ENCODE results near the gene ACSS1.
A peak's percentile ranks its signal among the peaks of the same experiment; 100 is the strongest.

ACSS1 gene

DNA sequence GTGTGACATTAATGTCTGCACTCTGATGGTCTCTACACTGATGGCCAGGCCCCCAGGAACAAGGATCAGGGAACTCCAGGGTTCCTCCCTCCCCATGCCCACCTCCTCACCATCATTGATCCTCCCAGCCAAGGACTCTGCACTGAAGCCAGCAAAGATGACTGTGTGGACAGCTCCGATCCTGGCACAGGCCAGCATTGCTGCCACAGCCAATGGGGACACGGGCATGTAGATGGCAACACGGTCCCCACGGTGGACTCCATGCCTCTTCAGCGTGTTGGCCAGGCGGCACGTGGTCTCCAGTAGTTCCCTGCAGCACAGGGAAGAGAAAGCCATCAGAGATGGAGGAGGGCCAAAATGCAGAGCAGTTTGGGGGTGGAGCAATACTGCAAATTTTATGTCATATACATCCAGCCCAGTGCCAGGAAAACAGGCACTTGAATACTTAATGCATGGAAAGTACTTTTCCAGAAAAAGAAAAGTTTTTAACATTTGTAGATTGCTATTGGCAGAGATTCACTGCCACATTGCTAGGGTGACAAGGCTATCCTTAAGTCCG is 27.2 kb downstream of the ACSS1 start:
- DNase-seq: peak; percentile 13

DNA sequence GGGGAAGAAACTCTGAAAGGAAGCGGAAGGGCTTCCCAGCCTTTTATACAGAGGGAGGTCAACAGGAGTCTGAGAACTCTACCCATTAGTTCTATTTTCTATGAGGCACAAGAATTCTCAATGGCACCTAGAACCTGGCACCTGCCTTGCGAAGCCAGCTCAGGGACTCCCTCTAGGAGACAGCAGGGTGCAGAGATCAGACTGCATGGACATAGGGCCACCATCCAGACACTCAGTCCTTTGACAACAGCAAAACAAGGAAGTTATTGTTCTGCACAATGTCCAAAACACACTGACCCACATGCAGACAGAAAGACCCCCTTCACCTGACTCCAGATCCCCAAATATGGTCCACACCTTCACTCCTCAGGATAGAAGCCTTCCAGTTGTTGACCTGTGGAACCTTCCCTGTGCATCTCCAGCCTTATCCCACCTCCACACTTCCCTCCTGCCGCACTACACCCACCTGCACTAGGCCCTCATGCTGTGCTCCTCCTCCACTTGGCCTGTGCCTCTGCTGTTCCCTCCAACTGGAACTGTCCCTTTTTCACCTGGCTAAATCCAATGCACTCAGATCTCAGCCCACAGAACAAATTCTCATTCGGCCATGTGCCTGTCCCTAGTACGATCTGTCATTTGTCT is 27.8 kb downstream of the ACSS1 start:
- DNase-seq: peak; percentile 3

DNA sequence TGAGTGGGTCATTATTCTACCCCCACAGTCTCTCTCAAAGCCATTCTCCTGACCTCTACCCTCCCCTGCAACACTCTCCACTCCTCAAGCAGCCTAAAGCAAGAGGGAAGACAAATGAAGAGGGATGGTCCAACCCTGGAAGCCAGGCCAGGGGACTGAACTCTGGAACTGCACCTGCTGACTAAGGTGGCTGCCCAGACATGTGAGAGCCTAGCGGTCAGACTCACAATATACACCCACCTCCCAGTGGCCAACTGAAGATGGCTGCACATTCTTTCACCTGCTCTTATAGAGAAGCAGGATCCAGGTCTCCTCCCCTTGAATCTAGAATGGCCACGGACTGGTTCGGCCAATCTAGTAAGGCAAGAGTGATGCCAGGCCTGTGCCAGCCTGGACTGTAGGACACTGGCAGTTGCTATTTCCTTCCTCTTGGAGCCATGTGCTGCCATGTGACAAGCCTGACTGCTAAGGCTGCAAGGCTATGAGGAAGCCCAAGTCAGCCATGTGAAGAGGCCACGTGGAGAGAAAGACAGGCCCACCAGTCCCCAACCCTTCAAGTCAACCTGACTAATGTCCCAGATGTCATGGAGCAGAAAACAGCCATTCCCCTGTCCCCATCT is 31.8 kb downstream of the ACSS1 start:
- peak; percentile 10 for DNase-seq

GRCh38 chr20:25025091-25025861 is 32.7 kb downstream of the ACSS1 start:
- DNase-seq: peak; percentile 4

GRCh38 chr20:25024171-25024570 is 33.8 kb downstream of the ACSS1 start:
- peak; percentile 17 for DNase-seq

- no peak for DNase-seq
Measured at GRCh38 chr20:25023356-25023755, 34.6 kb downstream of the ACSS1 start.

DNA sequence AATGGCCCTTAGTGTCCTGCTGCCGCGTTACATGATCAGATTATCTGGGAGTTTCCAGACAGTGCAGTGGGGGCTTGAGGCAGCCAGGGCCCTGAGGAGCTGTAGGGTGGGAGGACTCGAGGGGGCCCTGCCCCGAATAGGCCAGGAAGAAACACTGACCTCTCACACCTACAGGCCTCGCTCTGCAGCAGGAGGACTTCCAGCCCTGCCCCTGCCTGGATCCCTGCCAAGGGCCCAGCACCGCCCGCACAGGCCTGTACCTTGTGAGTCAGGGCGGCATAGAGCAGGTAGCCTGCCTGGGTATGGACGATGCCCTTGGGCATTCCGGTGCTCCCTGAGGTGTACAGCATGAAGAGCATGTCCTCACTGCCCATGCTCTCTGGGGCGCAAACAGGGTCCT is 35.3 kb downstream of the ACSS1 start:
- DNase-seq: peak; percentile 18

- DNase-seq: no peak
Measured at GRCh38 chr20:25021336-25021735, 36.6 kb downstream of the ACSS1 start.

GRCh38 chr20:25020901-25021301 is 37.0 kb downstream of the ACSS1 start:
- peak; percentile 15 for DNase-seq

DNA sequence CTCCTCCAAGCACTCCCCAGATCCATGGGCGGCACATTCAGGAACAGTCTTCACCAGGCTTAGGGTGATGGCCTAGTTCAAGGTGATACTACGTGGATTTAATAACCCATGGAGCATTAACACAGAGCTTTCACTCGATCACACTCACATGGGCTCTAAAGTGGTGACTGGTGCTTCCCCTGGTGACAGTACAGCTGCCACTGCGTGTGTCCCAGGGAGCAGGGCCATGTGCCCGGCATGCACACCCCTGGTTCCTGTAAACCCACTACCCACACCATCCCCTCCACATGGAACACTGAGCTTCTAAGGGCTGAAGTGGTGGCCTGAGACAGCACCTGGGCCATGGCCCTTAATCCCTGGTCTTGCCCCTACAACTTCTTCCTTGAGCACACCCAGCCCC is 37.6 kb downstream of the ACSS1 start:
- DNase-seq: peak; percentile 4

- peak; percentile 11 for DNase-seq
Measured at GRCh38 chr20:25019381-25020155, 38.4 kb downstream of the ACSS1 start.

DNA sequence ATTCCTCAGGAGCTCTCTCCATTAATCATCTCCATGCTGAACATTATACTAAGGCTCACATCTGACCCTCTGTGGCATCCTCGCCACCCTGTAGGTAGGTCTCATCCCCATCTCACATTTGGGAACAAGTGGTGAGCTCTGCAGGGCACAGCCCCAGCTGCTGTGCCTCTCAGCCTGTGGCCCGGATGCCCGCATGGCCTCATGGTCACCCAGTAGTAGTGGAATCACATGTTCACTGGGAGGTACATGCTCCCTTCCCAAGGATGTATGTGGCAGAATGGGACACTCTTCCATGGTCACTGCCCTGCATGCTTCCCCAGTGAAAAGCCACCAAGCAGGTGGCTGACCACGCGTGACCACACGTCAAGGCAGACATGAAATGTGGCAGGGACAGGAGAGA is 39.1 kb downstream of the ACSS1 start:
- DNase-seq: peak; percentile 18

DNA sequence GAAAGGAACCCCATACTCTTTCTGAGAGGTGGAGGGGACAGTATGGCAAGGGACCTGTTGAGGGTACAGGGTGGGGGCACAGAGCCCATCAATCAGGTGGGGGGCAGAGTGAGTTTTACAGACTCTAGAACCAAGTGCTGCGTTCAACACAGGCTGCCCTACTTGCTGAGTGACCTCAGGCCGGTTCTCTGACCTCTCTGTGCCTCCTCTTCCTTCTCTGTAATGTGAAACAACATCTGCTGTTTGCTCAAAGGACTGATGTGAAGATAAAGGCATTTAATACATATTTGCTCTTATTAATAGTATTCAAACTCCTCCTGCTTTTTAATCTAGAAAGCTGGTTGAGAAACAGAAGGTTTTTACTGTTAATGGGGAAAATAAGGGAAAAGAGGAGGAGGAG is 39.5 kb downstream of the ACSS1 start:
- no peak for DNase-seq

DNA sequence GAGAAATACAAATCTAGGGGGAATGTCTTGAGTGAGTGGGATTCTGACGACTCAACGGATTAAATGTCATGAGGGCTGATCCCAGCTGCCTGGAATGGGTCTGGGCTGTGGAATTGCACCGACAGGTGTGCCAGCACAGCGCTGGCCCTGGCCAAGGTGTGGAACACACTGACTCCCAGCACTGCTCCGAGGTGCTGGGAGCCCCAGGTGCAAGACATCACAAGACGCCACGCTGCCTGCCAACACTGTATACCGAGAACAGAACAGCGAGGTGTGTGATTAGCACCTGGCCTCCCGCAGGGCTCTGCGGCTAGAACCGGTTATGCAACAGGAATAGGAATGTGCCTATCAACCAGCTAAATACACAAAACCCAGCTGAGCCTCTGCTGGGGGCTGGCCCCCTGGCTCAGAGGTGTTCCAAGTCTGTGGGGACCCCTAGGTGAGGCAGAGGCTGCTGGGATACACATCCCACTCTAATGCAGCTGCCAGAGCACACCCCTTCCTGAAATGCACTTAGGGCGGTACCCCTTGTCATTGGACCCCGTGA is 40.6 kb downstream of the ACSS1 start:
- DNase-seq: peak; percentile 19

GRCh38 chr20:25016471-25016870 is 41.5 kb downstream of the ACSS1 start:
- peak; percentile 21 for DNase-seq

GRCh38 chr20:25015986-25016385 is 42.0 kb downstream of the ACSS1 start:
- peak; percentile 25 for DNase-seq

- peak; percentile 12 for DNase-seq
Measured at GRCh38 chr20:25014816-25015215, 43.1 kb downstream of the ACSS1 start.

GRCh38 chr20:25013478-25014380 is 44.2 kb downstream of the ACSS1 start:
- DNase-seq: peak; percentile 19

DNA sequence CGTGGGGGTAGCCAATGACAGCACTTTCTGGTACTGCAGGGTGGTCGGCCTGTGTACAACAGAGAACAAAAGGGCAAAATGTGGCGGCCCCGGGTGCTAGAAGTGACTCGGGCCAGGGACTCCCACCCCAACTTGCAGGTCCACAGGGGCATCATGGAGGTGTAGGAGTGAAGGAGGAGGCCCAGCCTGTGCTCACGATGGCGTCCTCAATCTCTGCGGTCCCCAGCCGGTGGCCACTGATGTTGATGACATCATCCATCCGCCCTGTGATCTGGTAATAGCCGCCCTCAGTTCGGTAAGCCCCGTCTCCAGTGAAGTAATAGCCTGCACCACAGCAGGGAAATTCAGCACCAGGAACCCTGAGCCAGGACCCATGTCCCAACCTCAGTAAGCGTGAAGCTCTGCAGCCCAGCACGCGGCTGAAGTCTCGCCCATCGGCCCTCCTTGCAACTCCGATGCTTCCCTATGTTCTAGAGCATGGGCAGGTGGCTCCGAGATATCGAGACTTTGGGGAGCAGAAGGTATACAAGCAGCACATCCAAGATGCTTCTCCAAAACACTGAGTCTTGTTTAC is 45.2 kb downstream of the ACSS1 start:
- DNase-seq: peak; percentile 17

DNA sequence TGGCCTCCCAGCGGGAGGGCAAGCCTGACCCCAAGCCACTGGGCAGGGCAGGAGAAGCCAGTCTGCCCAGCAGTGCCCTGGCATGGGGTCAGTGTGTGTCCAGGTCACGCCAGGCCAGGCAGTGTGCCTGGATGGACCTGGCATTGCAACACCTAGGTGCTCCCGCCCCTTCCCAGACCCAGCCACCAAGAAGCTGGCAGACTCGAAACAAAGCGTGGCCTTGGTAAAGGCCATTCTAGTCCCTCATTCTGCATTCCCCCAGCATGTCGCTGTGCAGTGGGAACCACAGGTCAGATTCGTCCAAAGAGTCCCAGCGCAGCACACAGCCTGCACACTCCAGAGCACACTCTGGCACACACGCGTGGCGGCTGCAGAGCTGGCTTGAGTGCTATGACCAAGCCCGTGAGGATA is 46.1 kb downstream of the ACSS1 start:
- DNase-seq: peak; percentile 6

DNA sequence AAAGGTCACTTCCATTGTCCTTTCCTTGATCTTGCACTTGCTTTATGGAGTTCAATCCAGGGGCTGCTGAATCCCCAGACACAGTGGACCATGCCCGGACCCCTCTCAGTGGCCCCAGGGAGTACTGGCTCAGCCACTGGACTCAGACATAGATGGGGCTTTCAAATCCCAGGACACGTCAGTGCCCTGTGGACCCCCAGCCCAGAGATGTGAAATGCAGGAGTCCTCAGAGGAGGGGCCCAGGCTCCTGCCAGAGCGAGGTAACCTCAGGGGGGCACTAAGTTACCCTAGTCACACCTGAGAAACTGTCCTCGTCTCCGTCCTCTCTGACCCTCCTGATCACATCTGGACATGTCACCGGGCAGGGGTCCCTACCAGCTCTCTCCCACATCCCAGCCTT is 46.7 kb downstream of the ACSS1 start:
- peak; percentile 1 for DNase-seq

All from left hindlimb (tissue), 1 donor.